ENCODE results near the gene DLL3. TPM values are rescaled to one million over a fixed set of nuclear protein-coding genes. Genes with fewer than 3 reads are reported as not detected.

DLL3 gene
- total and polyA plus RNA-seq, 10 of the 15 experiments (the other 5 are each of a cell fraction or from before 2014, with no cell fraction given), result 0.18 to 2.0 (median 0.95) TPM

GRCh38 chr19:39520541-39521484 lies 22.1 kb downstream of the DLL3 start:
- 54% methylated on average over 8 of the region's 8 CpGs for WGBS (ENCODE audit: insufficient coverage, insufficient replicate concordance, low lambda C conversion rate, missing lambda C conversion rate)
- CTCF ChIA-PET, result no interaction called here
- in situ Hi-C loops (cut with MboI), result no loop called here

More at GRCh38 chr19:39520541-39521484, 22.1 kb downstream of the DLL3 start:
- intact Hi-C loops (cut with micrococcal nuclease; ENCODE audit: unreplicated experiment), result no loop called here
- ATAC-seq (no peak), FAIRE-seq (no peak), DNase-seq (ENCODE audit: low read depth, low spot score) (no peak)
- no peaks in the 10 kb centered on the region for H3K9me3 ChIP-seq (replicated peaks; ENCODE audit: control insufficient read depth, insufficient read depth, low read length)
- H3K79me2 ChIP-seq (ENCODE audit: control insufficient read depth, insufficient read depth, low read length), result no peaks in the 10 kb centered on the region
- no peak overlapping the region for H3K9ac ChIP-seq (ENCODE audit: control insufficient read depth, insufficient read depth, low read length)
- H3K4me1 ChIP-seq (ENCODE audit: control insufficient read depth, insufficient read depth, low read length), result peaks cover 5% of the 10 kb centered on the region
- ChIA-PET SMC1A (ENCODE audit: uncharacterized antibody, unreplicated experiment) (no interaction called here), RAD21 (ENCODE audit: unreplicated experiment) (interaction anchor here (0.7 kb wide), 1 partner anchor 45 kb away, joined by 3 read pairs; no protein-coding TSS in a partner anchor), POLR2A (no interaction called here)
- H3K4me2 ChIP-seq (ENCODE audit: control insufficient read depth, insufficient read depth), result no peak overlapping the region
- no TSS peak for BruUV-seq (replicated peaks)
- no peak overlapping the region for H3K27ac ChIP-seq (ENCODE audit: control insufficient read depth, insufficient read depth)
- H3K36me3 ChIP-seq (ENCODE audit: control insufficient read depth in 2 of 2, insufficient read depth in 2 of 2, low read length in 1 of 2), result no peaks in the 10 kb centered on the region
- TF ChIP-seq IKZF1 (conservative IDR thresholded peaks at IDR 0.05) (no peak), EGR1 (IDR thresholded peaks at IDR 0.05; ENCODE audit: borderline replicate concordance in 1 of 2, low read depth in 2 of 2, low read length in 2 of 2) (no peak), ZNF384 (IDR thresholded peaks at IDR 0.05; ENCODE audit: borderline replicate concordance, low read depth, low read length) (no peak), PAX8 (IDR thresholded peaks at IDR 0.05) (no peak), BMI1 (IDR thresholded peaks at IDR 0.05; ENCODE audit: borderline replicate concordance) (no peak), TARDBP (IDR thresholded peaks at IDR 0.05; ENCODE audit: borderline replicate concordance) (no peak), MTA3 (IDR thresholded peaks at IDR 0.05; ENCODE audit: borderline replicate concordance, low read length) (no peak), SMAD5 (IDR thresholded peaks at IDR 0.05; ENCODE audit: low read depth) (no peak), ZBTB4 (CRISPR knock-in tag; IDR thresholded peaks at IDR 0.05) (no peak), TCF12 (IDR thresholded peaks at IDR 0.05; ENCODE audit: low read depth, low read length) (no peak), WRNIP1 (IDR thresholded peaks at IDR 0.05; ENCODE audit: borderline replicate concordance, low read depth, low read length) (no peak)
- TF ChIP-seq, protein P1, sequence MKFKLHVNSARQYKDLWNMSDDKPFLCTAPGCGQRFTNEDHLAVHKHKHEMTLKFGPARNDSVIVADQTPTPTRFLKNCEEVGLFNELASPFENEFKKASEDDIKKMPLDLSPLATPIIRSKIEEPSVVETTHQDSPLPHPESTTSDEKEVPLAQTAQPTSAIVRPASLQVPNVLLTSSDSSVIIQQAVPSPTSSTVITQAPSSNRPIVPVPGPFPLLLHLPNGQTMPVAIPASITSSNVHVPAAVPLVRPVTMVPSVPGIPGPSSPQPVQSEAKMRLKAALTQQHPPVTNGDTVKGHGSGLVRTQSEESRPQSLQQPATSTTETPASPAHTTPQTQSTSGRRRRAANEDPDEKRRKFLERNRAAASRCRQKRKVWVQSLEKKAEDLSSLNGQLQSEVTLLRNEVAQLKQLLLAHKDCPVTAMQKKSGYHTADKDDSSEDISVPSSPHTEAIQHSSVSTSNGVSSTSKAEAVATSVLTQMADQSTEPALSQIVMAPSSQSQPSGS (IDR thresholded peaks at IDR 0.05; ENCODE audit: low read length), result no peak
- TF ChIP-seq, protein P2, sequence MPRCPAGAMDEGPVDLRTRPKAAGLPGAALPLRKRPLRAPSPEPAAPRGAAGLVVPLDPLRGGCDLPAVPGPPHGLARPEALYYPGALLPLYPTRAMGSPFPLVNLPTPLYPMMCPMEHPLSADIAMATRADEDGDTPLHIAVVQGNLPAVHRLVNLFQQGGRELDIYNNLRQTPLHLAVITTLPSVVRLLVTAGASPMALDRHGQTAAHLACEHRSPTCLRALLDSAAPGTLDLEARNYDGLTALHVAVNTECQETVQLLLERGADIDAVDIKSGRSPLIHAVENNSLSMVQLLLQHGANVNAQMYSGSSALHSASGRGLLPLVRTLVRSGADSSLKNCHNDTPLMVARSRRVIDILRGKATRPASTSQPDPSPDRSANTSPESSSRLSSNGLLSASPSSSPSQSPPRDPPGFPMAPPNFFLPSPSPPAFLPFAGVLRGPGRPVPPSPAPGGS (IDR thresholded peaks at IDR 0.05; ENCODE audit: borderline replicate concordance, insufficient read depth, low read depth, low read length, poor library complexity, severe bottlenecking), result no peak
- no peak overlapping the region for H2AFZ ChIP-seq (ENCODE audit: control insufficient read depth, low read depth, low read length)
- peaks cover 3 to 4% of the 10 kb centered on the region in 2 experiments for H3K27me3 ChIP-seq (replicated peaks in 1 of 2; ENCODE audit: control insufficient read depth in 2 of 2, insufficient read depth in 2 of 2, low read length in 1 of 2)
- H3K4me3 ChIP-seq, result no peak overlapping the region
- H4K20me1 ChIP-seq (ENCODE audit: control insufficient read depth, insufficient read depth), result no peaks in the 10 kb centered on the region
